Stimulated activated memory B cell treated with anti-CD40 and anti-IgM and Interleukin-4, amounts not matched to agents 10 μg/mL and 1 μg/mL and 100 μg/mL, for 72 hours (primary cell): Measurements from ENCODE around the gene CCSER2.

Source experiments
- ATAC-seq: fragments of 150-1000 bp; cut with Tn5 transposase; 2 replicates; pipeline ENCODE4 v1.10.0; 2021
- H3K27ac Mint-ChIP-seq: one replicate; pipeline ENCODE4 v1.8.0; 2022; ENCODE audit warnings: mild to moderate bottlenecking, mixed read lengths
- H3K27me3 Mint-ChIP-seq: one replicate; pipeline ENCODE4 v1.8.0; 2022; ENCODE audit warnings: mixed read lengths
- H3K36me3 Mint-ChIP-seq: one replicate; pipeline ENCODE4 v1.8.0; 2022; ENCODE audit warnings: mixed read lengths
- H3K4me1 Mint-ChIP-seq: one replicate; pipeline ENCODE4 v1.8.0; 2022; ENCODE audit warnings: mixed read lengths
- H3K4me3 Mint-ChIP-seq: one replicate; pipeline ENCODE4 v1.8.0; 2022; ENCODE audit warnings: mild to moderate bottlenecking, moderate library complexity, mixed read lengths
- H3K9me3 Mint-ChIP-seq: one replicate; pipeline ENCODE4 v1.8.0; 2022; ENCODE audit warnings: mixed read lengths

CCSER2 gene

DNA sequence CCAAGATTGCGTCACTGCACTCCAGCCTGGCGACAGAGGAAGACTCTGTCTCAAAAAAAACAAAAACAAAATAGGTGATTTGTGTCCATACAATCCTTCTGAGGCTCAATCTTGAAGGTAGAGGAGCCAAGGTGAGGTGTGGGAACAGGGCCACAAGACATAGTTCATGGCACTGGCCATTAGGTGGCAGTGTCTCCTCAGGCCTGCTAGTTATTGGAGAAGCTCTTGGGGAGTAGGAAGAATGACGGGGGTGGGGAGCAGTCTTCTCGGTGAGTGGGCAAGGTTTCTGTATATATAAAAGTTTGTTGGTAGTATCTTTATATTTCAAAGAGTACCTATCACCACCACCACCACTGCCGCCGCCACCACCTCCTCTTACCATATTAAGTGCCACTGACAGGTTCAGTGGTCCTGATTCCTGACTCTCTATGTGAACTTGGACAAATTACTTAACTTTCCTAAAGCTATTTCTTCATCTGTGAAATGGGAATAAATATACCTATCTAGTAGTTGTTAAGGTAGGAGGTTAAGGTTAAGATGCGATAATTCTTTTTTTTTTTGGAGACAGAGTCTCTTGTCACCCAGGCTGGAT is 24.0 kb downstream of the CCSER2 start:
- Mint-ChIP-seq H3K27ac (no peak overlapping the region), H3K4me1 (peaks cover 48% of the 10 kb centered on the region)

DNA sequence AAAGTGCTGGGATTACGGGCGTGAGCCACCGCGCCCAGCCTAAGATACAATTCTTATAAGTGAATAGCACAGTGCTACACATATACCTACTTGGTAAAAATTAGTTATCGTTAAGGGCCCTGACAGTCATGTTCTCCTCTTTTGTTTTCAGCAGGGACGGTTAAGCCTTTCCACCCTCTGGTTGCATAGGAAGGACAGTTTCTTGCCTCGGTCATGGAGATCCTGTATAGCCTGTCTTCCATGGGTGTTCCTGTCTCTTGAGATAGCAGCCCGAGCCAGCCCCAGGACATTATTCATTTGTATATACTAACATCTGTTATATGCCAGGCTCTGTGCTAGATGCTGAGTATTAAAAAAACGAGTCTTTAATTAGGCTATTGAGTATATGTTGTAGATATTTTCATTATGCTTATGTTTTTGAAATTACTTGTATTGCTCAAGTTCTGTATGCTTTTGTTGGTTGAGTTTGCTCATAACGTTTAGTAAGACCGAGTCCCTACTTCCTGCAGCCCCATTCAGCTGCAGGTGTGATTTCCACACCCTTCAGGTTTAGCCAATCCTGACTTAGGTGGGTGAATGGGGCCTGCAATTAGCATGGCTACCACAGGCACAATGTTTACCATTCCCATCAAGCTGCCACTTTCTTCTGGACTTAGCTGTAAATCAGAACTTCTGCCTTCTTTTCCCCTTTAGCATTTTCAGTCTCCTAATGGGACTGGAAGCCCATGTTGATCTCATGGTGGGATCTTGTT is 24.8 kb downstream of the CCSER2 start:
- peaks cover 12% of the 10 kb centered on the region for H3K36me3 Mint-ChIP-seq
- no peak for ATAC-seq
- H3K4me1 Mint-ChIP-seq, result peaks cover 52% of the 10 kb centered on the region
- no peaks in the 10 kb centered on the region for H3K27me3 Mint-ChIP-seq
- H3K4me3 Mint-ChIP-seq, result no peak overlapping the region
- no peak overlapping the region for H3K27ac Mint-ChIP-seq
- H3K9me3 Mint-ChIP-seq, result no peaks in the 10 kb centered on the region

More for the DNA sequence above, 24.0 kb downstream of the CCSER2 start:
- peak; percentile 78 for ATAC-seq
- Mint-ChIP-seq H3K36me3 (peaks cover 18% of the 10 kb centered on the region), H3K4me3 (no peak overlapping the region), H3K27me3 (no peaks in the 10 kb centered on the region), H3K9me3 (no peaks in the 10 kb centered on the region)

DNA sequence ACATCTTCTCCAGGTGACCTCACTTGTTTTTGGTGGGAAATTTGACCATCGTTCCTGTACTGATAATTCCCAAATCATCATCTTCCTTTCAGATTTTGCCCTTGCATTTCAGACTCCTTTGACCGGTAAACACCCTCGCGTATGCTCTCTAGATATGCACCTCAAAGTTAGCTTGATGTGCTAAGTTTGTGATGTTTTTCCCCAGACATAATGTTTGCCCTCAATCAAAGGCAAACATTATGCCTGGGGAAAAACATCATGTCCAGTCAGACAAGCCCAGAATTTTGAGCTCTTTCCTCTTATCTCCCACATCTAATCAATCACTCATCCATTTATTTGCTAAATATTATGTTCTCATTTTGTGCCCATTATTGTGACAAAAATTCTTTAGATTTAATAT is 26.2 kb downstream of the CCSER2 start:
- Mint-ChIP-seq H3K9me3 (no peaks in the 10 kb centered on the region), H3K27ac (no peak overlapping the region), H3K4me3 (no peak overlapping the region), H3K36me3 (peaks cover 10% of the 10 kb centered on the region), H3K27me3 (no peaks in the 10 kb centered on the region), H3K4me1 (peaks cover 59% of the 10 kb centered on the region)
- ATAC-seq, result no peak

DNA sequence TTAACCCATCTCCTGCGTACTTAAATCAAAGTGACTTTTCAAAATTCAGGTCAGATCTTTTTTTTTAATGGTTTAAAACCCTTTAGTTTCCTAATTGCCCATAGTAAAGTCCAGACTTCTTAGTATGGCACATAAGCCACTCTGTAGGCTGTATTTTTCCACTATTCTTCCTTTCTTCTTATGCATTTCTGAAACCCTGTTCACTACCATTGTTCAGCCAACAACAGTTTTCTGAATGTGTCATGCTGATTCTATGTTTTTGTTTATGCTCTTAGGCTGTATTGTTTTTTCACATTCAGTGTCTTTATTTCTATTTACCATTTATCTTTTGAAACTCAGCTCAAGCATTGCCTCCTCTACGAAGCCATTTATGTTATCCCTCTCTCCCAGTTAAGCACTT is 26.7 kb downstream of the CCSER2 start:
- ATAC-seq, result no peak
- H3K27me3 Mint-ChIP-seq, result no peaks in the 10 kb centered on the region
- H3K4me1 Mint-ChIP-seq, result peaks cover 63% of the 10 kb centered on the region
- H3K4me3 Mint-ChIP-seq, result no peak overlapping the region
- no peaks in the 10 kb centered on the region for H3K9me3 Mint-ChIP-seq
- H3K27ac Mint-ChIP-seq, result no peak overlapping the region
- H3K36me3 Mint-ChIP-seq, result peaks cover 10% of the 10 kb centered on the region

DNA sequence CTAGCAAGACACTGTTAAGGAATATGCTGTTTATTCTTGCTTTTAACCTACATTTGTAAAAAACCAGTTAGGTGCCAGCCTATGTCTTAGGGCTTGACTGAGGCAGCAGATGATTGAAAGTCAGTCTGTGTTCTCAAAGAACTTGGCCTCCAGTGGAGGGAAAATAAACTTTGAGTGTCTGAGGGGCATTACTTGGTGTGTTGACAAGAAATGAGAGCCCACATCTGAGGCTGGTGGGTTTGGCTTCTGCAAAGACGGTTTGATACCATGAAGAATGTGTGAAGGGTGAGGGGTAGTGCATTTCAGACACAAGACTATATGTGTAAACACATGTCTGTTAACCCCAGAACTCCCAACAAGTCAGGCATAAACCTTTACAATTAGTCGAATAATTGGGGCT is 28.5 kb downstream of the CCSER2 start:
- Mint-ChIP-seq H3K27me3 (no peaks in the 10 kb centered on the region), H3K4me1 (peaks cover 79% of the 10 kb centered on the region), H3K27ac (no peak overlapping the region), H3K9me3 (no peaks in the 10 kb centered on the region), H3K36me3 (peaks cover 12% of the 10 kb centered on the region), H3K4me3 (no peak overlapping the region)
- ATAC-seq, result no peak

DNA sequence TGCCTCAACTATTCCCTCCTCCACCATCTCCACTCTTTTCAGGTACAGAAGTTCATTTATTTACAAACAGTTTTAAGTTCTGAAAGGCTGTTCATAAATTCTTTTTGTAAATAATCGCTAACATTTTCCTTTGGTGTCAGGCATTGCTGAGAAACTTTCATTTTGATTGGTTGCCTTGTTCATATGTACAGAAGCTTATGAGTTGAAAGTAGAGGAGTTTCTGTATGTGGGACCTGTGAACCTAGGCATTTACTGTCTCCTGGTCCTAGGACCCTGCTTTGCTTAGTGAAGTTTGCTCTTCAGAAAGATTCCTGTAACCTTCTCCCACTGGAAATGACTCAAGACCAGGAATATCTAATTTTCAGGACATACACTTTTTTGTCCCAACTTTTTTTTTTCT is 30.4 kb downstream of the CCSER2 start:
- ATAC-seq, result no peak
- no peaks in the 10 kb centered on the region for H3K9me3 Mint-ChIP-seq
- H3K36me3 Mint-ChIP-seq, result peaks cover 23% of the 10 kb centered on the region
- peak overlapping the region; percentile 31 for H3K27ac Mint-ChIP-seq
- H3K4me3 Mint-ChIP-seq, result no peak overlapping the region
- H3K4me1 Mint-ChIP-seq, result peaks cover 74% of the 10 kb centered on the region
- H3K27me3 Mint-ChIP-seq, result no peaks in the 10 kb centered on the region

DNA sequence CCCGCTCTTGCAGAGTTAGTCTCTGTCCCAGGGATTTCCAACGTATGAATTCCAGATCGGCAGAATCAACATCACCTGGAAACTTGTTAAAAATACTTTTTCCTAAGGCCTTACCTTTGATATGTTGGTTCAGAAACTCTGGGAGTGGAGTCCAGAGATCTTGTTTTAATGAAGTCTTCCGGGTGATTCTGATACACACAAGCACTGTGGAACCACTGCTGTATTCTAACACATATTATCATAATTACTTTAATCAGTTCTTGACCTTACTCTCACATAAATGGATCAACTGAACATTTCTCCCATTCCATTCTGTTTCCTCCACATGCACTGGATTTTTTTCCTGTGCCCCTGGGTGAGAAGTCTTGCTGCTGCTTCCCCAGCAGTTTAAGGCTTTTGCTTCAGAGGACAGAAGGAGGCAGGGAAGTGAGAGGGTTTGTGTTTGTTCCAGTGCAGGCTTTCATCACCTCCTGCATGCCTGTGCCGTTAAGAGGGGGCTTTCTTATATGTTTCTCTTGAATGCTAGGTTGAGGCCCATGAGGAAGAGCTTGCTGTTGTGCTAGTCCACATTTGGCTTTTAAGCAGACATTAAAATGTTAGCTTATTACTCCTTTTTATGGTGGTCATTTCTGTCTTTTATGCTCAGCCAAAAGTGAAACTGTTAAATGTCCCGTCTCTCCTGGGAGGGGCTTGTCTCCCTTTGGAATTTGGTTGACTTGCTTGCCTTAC is 32.4 kb downstream of the CCSER2 start:
- H3K27ac Mint-ChIP-seq, result no peak overlapping the region
- peaks cover 59% of the 10 kb centered on the region for H3K4me1 Mint-ChIP-seq
- H3K4me3 Mint-ChIP-seq, result no peak overlapping the region

DNA sequence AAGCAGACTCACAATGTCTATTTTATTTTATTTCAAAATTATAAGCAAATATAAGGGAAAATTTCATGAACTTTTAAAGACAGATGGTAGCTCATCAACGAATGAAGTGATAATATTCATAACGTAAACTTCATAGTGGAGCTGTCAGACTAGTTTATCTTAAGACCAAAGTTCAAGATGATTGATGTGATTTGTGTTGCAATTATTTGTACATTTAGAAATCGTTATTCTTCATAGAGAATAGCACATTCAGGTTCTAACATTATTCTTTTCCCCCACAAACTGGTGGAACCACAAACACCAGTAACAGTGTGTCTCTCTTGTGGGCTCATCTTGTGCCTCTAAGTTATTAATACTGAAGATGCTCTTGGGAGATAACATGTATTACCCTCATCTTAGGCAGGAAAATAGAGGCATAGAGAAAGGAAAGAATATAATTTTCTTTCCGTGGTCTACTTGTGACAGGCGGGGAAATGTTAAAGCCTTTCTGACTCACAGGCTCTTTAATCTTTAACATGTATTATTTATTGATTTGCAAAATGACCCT is 37.0 kb downstream of the CCSER2 start:
- H3K9me3 Mint-ChIP-seq, result no peaks in the 10 kb centered on the region
- no peak overlapping the region for H3K27ac Mint-ChIP-seq
- H3K4me3 Mint-ChIP-seq, result no peak overlapping the region
- no peaks in the 10 kb centered on the region for H3K27me3 Mint-ChIP-seq
- H3K36me3 Mint-ChIP-seq, result peaks cover 25% of the 10 kb centered on the region
- peaks cover 55% of the 10 kb centered on the region for H3K4me1 Mint-ChIP-seq
- ATAC-seq, result no peak

More for the DNA sequence above, 32.4 kb downstream of the CCSER2 start:
- ATAC-seq, result no peak
- Mint-ChIP-seq H3K36me3 (peaks cover 13% of the 10 kb centered on the region), H3K27me3 (no peaks in the 10 kb centered on the region), H3K9me3 (no peaks in the 10 kb centered on the region)

DNA sequence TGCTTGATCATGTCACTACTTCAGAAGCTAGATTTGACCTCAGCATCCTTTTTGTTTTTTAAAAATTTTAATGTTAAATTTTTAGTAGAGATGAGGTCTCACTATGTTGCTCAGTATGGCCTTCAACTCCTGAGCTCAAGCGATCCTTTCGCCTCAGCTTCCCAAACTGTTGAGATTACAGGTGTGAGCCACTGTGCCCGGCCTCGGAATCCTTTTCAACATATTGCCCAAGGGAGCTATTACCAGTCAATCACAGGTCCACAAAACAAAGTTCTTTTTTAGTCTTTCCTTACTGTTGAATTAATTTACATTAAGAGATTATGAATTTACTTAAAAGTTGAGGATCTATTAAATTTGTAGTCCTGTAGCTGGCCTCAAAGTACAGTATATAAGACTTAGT is 37.7 kb downstream of the CCSER2 start:
- Mint-ChIP-seq H3K4me3 (no peak overlapping the region), H3K27ac (no peak overlapping the region), H3K4me1 (peaks cover 48% of the 10 kb centered on the region), H3K27me3 (no peaks in the 10 kb centered on the region), H3K9me3 (no peaks in the 10 kb centered on the region), H3K36me3 (peaks cover 27% of the 10 kb centered on the region)
- no peak for ATAC-seq

DNA sequence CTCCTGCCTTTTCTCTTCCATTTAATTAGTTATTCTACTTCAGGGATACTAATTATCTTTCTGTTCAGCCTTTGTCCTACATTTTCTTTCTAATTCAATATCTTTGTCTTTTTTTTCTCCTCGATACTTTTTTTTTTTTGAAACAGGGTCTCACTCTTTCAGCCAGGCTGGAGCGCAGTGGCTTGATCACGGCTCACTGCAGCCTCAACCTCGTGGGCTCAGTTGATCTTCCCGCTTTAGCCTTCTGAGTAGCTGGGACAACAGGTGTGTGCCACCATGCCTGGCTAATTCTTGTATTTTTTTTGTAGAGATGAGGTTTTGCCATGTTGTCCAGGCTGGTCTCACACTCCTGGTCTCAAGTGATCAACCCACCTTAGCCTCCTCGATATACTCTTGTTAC is 38.9 kb downstream of the CCSER2 start:
- Mint-ChIP-seq H3K27me3 (no peaks in the 10 kb centered on the region), H3K9me3 (no peaks in the 10 kb centered on the region), H3K27ac (peak overlapping the region; percentile 15), H3K36me3 (peaks cover 34% of the 10 kb centered on the region), H3K4me1 (peaks cover 42% of the 10 kb centered on the region), H3K4me3 (no peak overlapping the region)
- ATAC-seq, result no peak

DNA sequence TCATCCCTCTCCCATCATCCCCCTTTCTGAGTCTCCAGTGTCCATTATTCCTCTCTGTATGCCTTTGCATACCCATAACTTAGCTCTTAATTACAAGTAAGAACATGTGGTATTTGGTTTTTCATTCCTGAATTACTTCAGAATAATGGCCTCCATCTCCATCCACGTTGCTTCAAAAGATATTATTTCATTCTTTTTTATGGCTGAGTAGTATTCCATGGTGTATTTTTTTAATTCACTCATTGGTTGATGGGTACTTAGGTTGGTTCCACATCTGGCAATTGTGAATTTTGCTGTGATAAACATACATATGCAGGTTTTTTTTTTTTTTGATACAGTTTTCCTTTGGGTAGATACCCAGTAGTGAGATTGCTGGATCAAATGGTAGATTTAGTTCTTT is 40.4 kb downstream of the CCSER2 start:
- no peak for ATAC-seq
- H3K4me1 Mint-ChIP-seq, result peaks cover 33% of the 10 kb centered on the region
- H3K4me3 Mint-ChIP-seq, result no peak overlapping the region
- H3K36me3 Mint-ChIP-seq, result peaks cover 31% of the 10 kb centered on the region
- no peaks in the 10 kb centered on the region for H3K9me3 Mint-ChIP-seq
- H3K27me3 Mint-ChIP-seq, result no peaks in the 10 kb centered on the region
- H3K27ac Mint-ChIP-seq, result no peak overlapping the region

DNA sequence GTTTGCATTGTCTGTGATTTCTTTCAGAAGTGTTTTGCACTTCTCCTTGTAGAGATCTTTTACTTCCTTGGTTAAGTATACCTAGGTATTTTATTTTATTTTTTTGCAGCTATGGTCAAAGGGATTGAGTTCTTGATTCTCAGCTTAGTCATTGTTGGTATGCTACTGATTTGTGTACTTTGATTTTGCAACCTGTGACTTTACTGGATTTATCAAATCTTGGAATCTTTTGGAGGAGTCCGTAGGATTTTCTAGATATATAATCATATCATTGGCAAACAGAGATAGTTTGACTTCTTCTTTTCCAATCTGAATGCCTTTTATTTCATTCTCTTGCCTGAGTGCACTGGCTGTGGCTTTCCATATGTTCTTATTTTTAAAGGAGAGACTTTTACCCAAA is 41.9 kb downstream of the CCSER2 start:
- H3K36me3 Mint-ChIP-seq, result peaks cover 36% of the 10 kb centered on the region
- peaks cover 37% of the 10 kb centered on the region for H3K4me1 Mint-ChIP-seq

DNA sequence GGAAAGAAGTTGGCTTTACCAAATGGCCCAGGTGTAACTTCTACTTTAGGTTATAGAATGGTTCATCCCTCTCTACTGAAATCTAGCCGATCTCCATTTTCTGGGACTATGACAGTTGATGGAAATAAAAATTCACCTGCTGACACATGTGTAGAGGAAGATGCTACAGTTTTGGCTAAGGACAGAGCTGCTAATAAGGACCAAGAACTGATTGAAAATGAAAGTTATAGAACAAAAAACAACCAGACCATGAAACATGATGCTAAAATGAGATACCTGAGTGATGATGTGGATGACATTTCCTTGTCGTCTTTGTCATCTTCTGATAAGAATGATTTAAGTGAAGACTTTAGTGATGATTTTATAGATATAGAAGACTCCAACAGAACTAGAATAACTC is 43.6 kb downstream of the CCSER2 start:
- Mint-ChIP-seq H3K4me1 (peaks cover 42% of the 10 kb centered on the region), H3K27me3 (no peaks in the 10 kb centered on the region), H3K27ac (peak overlapping the region; percentile 4), H3K4me3 (no peak overlapping the region), H3K9me3 (no peaks in the 10 kb centered on the region), H3K36me3 (peaks cover 42% of the 10 kb centered on the region)
- no peak for ATAC-seq

More for the DNA sequence above, 41.9 kb downstream of the CCSER2 start:
- no peak for ATAC-seq
- Mint-ChIP-seq H3K27me3 (no peaks in the 10 kb centered on the region), H3K9me3 (no peaks in the 10 kb centered on the region), H3K27ac (no peak overlapping the region), H3K4me3 (no peak overlapping the region)

DNA sequence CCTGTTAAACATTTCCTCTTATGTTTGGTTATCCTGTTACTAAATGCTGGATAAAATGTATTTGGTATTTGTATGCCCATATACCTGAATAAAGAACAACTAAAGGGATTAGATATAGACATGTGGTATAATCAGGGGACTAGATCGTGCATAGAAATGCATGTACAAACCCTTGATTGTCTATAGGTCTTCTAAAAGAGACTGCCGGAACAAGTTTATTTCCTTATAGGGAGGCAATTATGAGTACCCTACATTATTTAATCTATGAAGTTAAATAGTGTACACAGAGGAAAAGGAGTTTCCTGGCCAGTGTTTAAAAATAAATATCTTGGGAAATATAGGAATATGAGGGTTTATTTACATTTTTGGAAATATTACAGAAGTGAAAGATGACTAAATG is 44.6 kb downstream of the CCSER2 start:
- ATAC-seq, result no peak
- peak overlapping the region; percentile 4 for H3K27ac Mint-ChIP-seq
- no peaks in the 10 kb centered on the region for H3K27me3 Mint-ChIP-seq
- no peaks in the 10 kb centered on the region for H3K9me3 Mint-ChIP-seq
- H3K36me3 Mint-ChIP-seq, result peaks cover 35% of the 10 kb centered on the region
- H3K4me3 Mint-ChIP-seq, result no peak overlapping the region
- H3K4me1 Mint-ChIP-seq, result peaks cover 34% of the 10 kb centered on the region

DNA sequence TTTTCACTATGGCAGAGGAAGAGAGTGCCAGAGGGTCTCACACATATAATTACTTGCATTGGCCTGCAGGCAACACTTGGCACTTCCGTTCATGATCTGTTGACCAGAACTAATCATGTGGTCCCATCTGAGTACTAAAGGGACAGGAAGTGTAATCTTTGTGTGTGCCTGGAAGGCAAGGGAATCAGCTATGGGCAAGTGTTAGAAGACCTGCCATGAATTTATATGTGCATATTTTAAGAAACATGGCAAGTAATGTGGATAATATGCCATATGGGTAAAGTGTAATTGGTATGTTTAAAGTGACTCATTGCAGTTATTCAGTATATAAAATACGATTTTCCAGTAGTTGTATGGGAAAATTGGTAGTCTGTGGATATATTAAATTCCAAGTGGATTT is 46.1 kb downstream of the CCSER2 start:
- Mint-ChIP-seq H3K9me3 (no peaks in the 10 kb centered on the region), H3K27ac (no peak overlapping the region), H3K36me3 (peaks cover 35% of the 10 kb centered on the region), H3K27me3 (no peaks in the 10 kb centered on the region), H3K4me1 (peaks cover 39% of the 10 kb centered on the region), H3K4me3 (no peak overlapping the region)
- no peak for ATAC-seq
